OCI-LY7 (cell line): Measurements from ENCODE around the gene KCTD7. TPM values are rescaled to one million over a fixed set of nuclear protein-coding genes. Genes with fewer than 3 reads are reported as not detected.
"Not testable (repeated sequence)": the region's sequence is repeated elsewhere in the genome, so short reads cannot be mapped to it uniquely, and the experiment has no call there.

ENCODE experiments used
- BruUV-seq: library from RNA; stranded (reverse); fragments of 400-500 nt; replicated peaks from 2 replicates; lab custom pipeline; 2021; lab: Mats Ljungman, UMichigan
- CTCF ChIA-PET: fragments of 300-600 bp; sonication (Branson Sonifier 250); formaldehyde crosslinking; loops from one replicate; lab custom pipeline; 2022; ENCODE audit warnings: antibody characterized with exemption; ENCODE audit not compliant: unreplicated experiment; lab: Charles Lee
- POLR2A ChIA-PET: fragments of 300-600 bp; sonication (Branson Sonifier 250); formaldehyde crosslinking; loops from one replicate; lab custom pipeline; 2022; ENCODE audit warnings: antibody characterized with exemption; lab: Charles Lee
- DNase-seq: peaks from one replicate; pipeline ENCODE4 v3.0.0-alpha.2; 2015; ENCODE audit warnings: low spot score
- H2AFZ ChIP-seq: fragments of 200-600 bp; sonication (generic), shearing (Covaris generic); 2 replicates; pipeline ENCODE4 v1.6.1; 2014; ENCODE audit warnings: mild to moderate bottlenecking, antibody characterized with exemption, low read length, moderate library complexity
- H3K27ac ChIP-seq: fragments of 200-600 bp; sonication (generic); 2 replicates; pipeline ENCODE4 v1.5.1; 2014; ENCODE audit warnings: mixed run types, low read depth, mild to moderate bottlenecking, moderate library complexity, low read length, inconsistent platforms; ENCODE audit not compliant: poor library complexity, severe bottlenecking
- H3K36me3 ChIP-seq: fragments of 200-600 bp; sonication (generic); 2 replicates; pipeline ENCODE4 v1.6.1; 2014; ENCODE audit warnings: mild to moderate bottlenecking, antibody characterized with exemption, low read length, moderate library complexity, mixed read lengths; ENCODE audit not compliant: insufficient read depth
- H3K4me1 ChIP-seq: fragments of 200-600 bp; sonication (generic); 2 replicates; pipeline ENCODE4 v1.5.1; 2014; ENCODE audit warnings: mild to moderate bottlenecking, low read length; ENCODE audit not compliant: insufficient read depth, poor library complexity, severe bottlenecking
- H3K4me2 ChIP-seq: fragments of 200-600 bp; sonication (generic); 2 replicates; pipeline ENCODE4 v1.6.1; 2014; ENCODE audit warnings: mild to moderate bottlenecking, low read length
- H3K4me3 ChIP-seq: fragments of 200-600 bp; sonication (generic); 2 replicates; pipeline ENCODE4 v1.5.1; 2014; ENCODE audit warnings: mild to moderate bottlenecking, low read depth, low read length; ENCODE audit not compliant: poor library complexity, severe bottlenecking
- H3K79me2 ChIP-seq: fragments of 200-600 bp; sonication (generic); 2 replicates; pipeline ENCODE4 v1.6.1; 2016; ENCODE audit warnings: low read depth, mild to moderate bottlenecking, low read length, moderate library complexity, mixed read lengths; ENCODE audit not compliant: insufficient read depth
- H3K9me2 ChIP-seq: fragments of 200-600 bp; sonication (generic); 2 replicates; pipeline ENCODE4 v1.6.1; 2016; ENCODE audit warnings: mild to moderate bottlenecking, low read length, mixed read lengths; ENCODE audit not compliant: insufficient read depth
- H3K9me3 ChIP-seq: fragments of 200-600 bp; sonication (generic); 2 replicates; pipeline ENCODE4 v1.6.1; 2014; ENCODE audit warnings: mild to moderate bottlenecking, mixed run types, low read length, mixed read lengths
- H4K20me1 ChIP-seq: fragments of 200-600 bp; sonication (generic); 2 replicates; pipeline ENCODE4 v1.6.1; 2014; ENCODE audit warnings: mild to moderate bottlenecking, antibody characterized with exemption, low read length, moderate library complexity, mixed read lengths; ENCODE audit not compliant: insufficient read depth
- CTCF ChIP-seq: fragments of 200-600 bp; sonication (generic); conservative IDR thresholded peaks from 2 replicates; pipeline ENCODE4 v1.5.1; 2014; ENCODE audit warnings: mild to moderate bottlenecking, antibody characterized with exemption, low read length, moderate library complexity, mixed read lengths
- EZH2phosphoT487 ChIP-seq: fragments of 200-600 bp; sonication (generic); IDR thresholded peaks from 2 replicates; pipeline ENCODE4 v1.6.1; 2018; ENCODE audit warnings: low read depth, borderline replicate concordance, mild to moderate bottlenecking, mixed run types, antibody characterized with exemption, low read length, moderate library complexity, mixed read lengths
- intact Hi-C: fragments of 100-400 bp; cut with micrococcal nuclease; formaldehyde crosslinking; loops from one replicate; pipeline ENCODE4 v1.10.0; 2022; ENCODE audit not compliant: unreplicated experiment
- total RNA-seq, 2 experiments: library from RNA; depleted of rRNA in 1 of 2; stranded (reverse); fragments of >200 nt in 1 of 2; shearing (Covaris generic) in 1 of 2; gene quantifications; 2 replicates each; pipeline ENCODE4 v1.2.3, GENCODE V29; 2014 to 2022

The KCTD7 gene
- total RNA-seq, 2 experiments from 2014 or later, result 40.5 to 41.8 TPM

DNA sequence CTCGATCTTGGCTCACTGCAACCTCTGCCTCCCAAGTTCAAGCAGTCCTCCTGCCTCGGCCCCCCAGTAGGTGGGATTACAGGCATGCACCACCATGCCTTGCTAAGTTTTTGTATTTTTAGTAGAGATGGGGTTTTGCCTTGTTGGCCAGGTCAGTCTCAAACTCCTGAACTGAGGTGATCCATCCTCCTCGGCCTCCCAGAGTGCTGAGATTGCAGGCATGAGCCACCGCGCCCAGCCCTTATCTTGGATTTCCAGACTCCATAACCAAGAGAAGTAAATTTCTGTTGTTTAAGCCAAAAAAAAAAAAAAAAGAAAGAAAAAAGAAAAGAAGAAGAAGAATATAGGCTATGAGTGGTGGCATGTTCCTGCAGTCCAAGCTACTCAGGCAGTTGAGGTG, 58.5 kb downstream of the KCTD7 start:
- Histone ChIP-seq H3K27ac (no peak overlapping the region), H3K4me2 (no peak overlapping the region), H2AFZ (no peak overlapping the region), H3K9me2 (no peaks in the 10 kb centered on the region), H3K36me3 (no peaks in the 10 kb centered on the region), H3K4me3 (no peak overlapping the region), H3K9me3 (no peaks in the 10 kb centered on the region), H3K4me1 (peaks cover 3% of the 10 kb centered on the region), H4K20me1 (no peaks in the 10 kb centered on the region; the same call in 1 of the 2 replicates), H3K79me2 (peaks cover 11% of the 10 kb centered on the region; the same call in 1 of the 2 replicates)
- TF ChIP-seq EZH2phosphoT487, result no peak
- TF ChIP-seq CTCF, result no peak
- intact Hi-C loops, result loop anchor here (10.0 kb wide), 1 partner anchor 132 kb away; no protein-coding TSS in a partner anchor
- CTCF ChIA-PET, result no interaction called here
- no TSS peak for BruUV-seq
- POLR2A ChIA-PET, result no interaction called here
- DNase-seq, result no peak

DNA sequence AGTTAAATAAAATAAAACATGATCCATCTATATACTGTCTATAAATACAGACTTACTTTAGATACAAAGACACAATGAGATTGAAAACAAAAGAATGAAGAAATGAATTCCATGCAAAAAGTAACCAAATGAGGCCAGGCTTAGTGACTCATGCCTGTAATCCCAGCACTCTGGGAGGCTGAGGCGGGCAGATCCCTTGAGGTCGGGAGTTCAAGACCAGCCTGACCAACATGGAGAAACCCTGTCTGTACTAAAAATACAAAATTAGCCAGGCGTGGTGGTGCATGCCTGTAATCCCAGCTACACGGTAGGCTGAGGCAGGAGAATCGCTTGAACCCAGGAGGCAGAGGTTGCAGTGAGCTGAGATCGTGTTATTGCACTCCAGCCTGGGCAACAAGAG, 59.0 kb downstream of the KCTD7 start:
- H3K4me3 ChIP-seq, H3K4me2 ChIP-seq, DNase-seq, H3K9me2 ChIP-seq, H4K20me1 ChIP-seq, H3K9me3 ChIP-seq, CTCF ChIA-PET, BruUV-seq, H3K4me1 ChIP-seq, H2AFZ ChIP-seq, POLR2A ChIA-PET, H3K36me3 ChIP-seq, H3K27ac ChIP-seq: not testable (repeated sequence)
- peaks cover 11% of the 10 kb centered on the region; the same call in 1 of the 2 replicates for H3K79me2 ChIP-seq
- intact Hi-C loops, result loop anchor here (10.0 kb wide), 1 partner anchor 133 kb away; no protein-coding TSS in a partner anchor

DNA sequence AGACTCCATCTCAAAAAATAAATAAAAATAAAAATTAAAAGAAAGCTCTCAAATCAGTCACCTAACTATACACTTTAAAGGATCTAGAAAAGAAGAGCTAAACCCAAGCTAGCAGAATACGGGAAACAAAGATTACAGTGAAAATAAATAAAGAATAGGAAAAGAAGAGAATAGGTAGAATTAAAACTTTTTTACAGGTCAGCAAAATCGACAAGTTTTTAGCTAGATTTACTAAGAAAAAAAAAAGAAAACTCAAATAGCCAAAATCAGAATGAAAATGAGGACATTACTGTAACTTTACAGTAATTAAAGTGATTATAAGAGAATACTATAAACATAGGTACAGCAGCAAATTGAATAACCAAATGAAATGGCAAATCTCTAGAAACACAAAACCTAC, 60.4 kb downstream of the KCTD7 start:
- Histone ChIP-seq H3K9me3 (no peaks in the 10 kb centered on the region), H3K4me3 (no peak overlapping the region), H3K27ac (no peak overlapping the region), H3K36me3 (peaks cover 4% of the 10 kb centered on the region; the same call in 1 of the 2 replicates), H2AFZ (no peak overlapping the region), H3K9me2 (no peaks in the 10 kb centered on the region), H3K4me1 (no peaks in the 10 kb centered on the region), H3K4me2 (no peak overlapping the region), H3K79me2 (peaks cover 6% of the 10 kb centered on the region; the same call in 1 of the 2 replicates), H4K20me1 (no peaks in the 10 kb centered on the region)
- POLR2A ChIA-PET, result interaction anchor here (0.7 kb wide), 2 partner anchors 16 to 24 kb away, joined by 3 to 7 read pairs; no protein-coding TSS in a partner anchor
- no peak for DNase-seq
- CTCF ChIA-PET, result no interaction called here
- no TSS peak for BruUV-seq
- TF ChIP-seq EZH2phosphoT487 (no peak), CTCF (no peak)
- intact Hi-C loops, result loop anchor here (10.0 kb wide), 1 partner anchor 134 kb away; no protein-coding TSS in a partner anchor
